Lower leg skin (tissue), 3 donors: Measurements from ENCODE around the gene LRP1B.

ENCODE experiments used
- CTCF ChIP-seq, 3 donors: fragments of 450-650 bp; IDR thresholded peaks; one replicate each; pipeline ENCODE4 v1.5.1; 2016; ENCODE audit warnings: antibody characterized with exemption in 3 of 3, mild to moderate bottlenecking in 3 of 3, moderate library complexity in 2 of 3
- POLR2A ChIP-seq, 2 donors: fragments of 450-650 bp; IDR thresholded peaks; one replicate each; pipeline ENCODE4 v1.6.1; 2016 to 2017; ENCODE audit warnings: antibody characterized with exemption in 2 of 2, mild to moderate bottlenecking in 1 of 2, moderate library complexity in 1 of 2

GRCh38 chr2:141399270-141399669 lies 731.5 kb downstream of the LRP1B start:
- TF ChIP-seq CTCF (IDR thresholded peaks at IDR 0.05) (no peak), POLR2A (IDR thresholded peaks at IDR 0.05) (no peak)
